ENCODE results near the gene RAB35.

RAB35 gene

GRCh38 chr12:120081641-120082040, 34.9 kb downstream of the RAB35 start:
- FAIRE-seq: no peak

- FAIRE-seq: no peak
These were observed 36.8 kb downstream of the RAB35 start for GRCh38 chr12:120079411-120080400.

GRCh38 chr12:120078868-120079267, 37.7 kb downstream of the RAB35 start:
- FAIRE-seq: no peak

GRCh38 chr12:120077260-120077659, 39.3 kb downstream of the RAB35 start:
- no peak for FAIRE-seq

- no peak for FAIRE-seq
These were observed 39.9 kb downstream of the RAB35 start for GRCh38 chr12:120076651-120077050.

GRCh38 chr12:120075034-120075616, 41.4 kb downstream of the RAB35 start:
- FAIRE-seq: no peak

- no peak for FAIRE-seq
These were observed 43.9 kb downstream of the RAB35 start for GRCh38 chr12:120072472-120073249.

GRCh38 chr12:120071493-120072020, 45.0 kb downstream of the RAB35 start:
- FAIRE-seq: no peak

GRCh38 chr12:120069278-120069677, 47.3 kb downstream of the RAB35 start:
- FAIRE-seq: no peak

- no peak for FAIRE-seq
These were observed 48.7 kb downstream of the RAB35 start for GRCh38 chr12:120067901-120068300.

- no peak for FAIRE-seq
These were observed 49.3 kb downstream of the RAB35 start for GRCh38 chr12:120067084-120067869.

GRCh38 chr12:120066341-120066740, 50.2 kb downstream of the RAB35 start:
- FAIRE-seq: no peak

- FAIRE-seq: no peak
These were observed 51.1 kb downstream of the RAB35 start for GRCh38 chr12:120065472-120065871.

GRCh38 chr12:120064054-120064940, 52.3 kb downstream of the RAB35 start:
- FAIRE-seq: no peak

- FAIRE-seq: no peak
These were observed 53.5 kb downstream of the RAB35 start for GRCh38 chr12:120062976-120063579.

GRCh38 chr12:120061575-120062214, 54.9 kb downstream of the RAB35 start:
- FAIRE-seq: no peak

GRCh38 chr12:120060717-120061116, 55.8 kb downstream of the RAB35 start:
- no peak for FAIRE-seq

- no peak for FAIRE-seq
These were observed 56.4 kb downstream of the RAB35 start for GRCh38 chr12:120060196-120060595.

- FAIRE-seq: no peak
These were observed 59.8 kb downstream of the RAB35 start for GRCh38 chr12:120056739-120057138.
